Activated gamma-delta T cell (primary cell): ENCODE results near the gene BANF2.
"Not testable (repeated sequence)": the region's sequence is repeated elsewhere in the genome, so short reads cannot be mapped to it uniquely, and the experiment has no call there.

ENCODE experiments used
- DNase-seq: peaks from one replicate; lab custom pipeline; 2025; lab: John Stamatoyannopoulos, UW

The BANF2 gene

GRCh38 chr20:17766226-17766625 is 66.5 kb downstream of the BANF2 start:
- DNase-seq = no peak

- no peak for DNase-seq
Observed at GRCh38 chr20:17767624-17768023, 67.9 kb downstream of the BANF2 start.

- no peak for DNase-seq
Observed at GRCh38 chr20:17768271-17768670, 68.5 kb downstream of the BANF2 start.

GRCh38 chr20:17769716-17770115 is 70.0 kb downstream of the BANF2 start:
- DNase-seq = not testable (repeated sequence)

- no peak for DNase-seq
Observed at GRCh38 chr20:17771206-17772004, 71.6 kb downstream of the BANF2 start.

- no peak for DNase-seq
Observed at GRCh38 chr20:17772005-17772343, 72.2 kb downstream of the BANF2 start.

- DNase-seq = no peak
Observed at GRCh38 chr20:17773619-17774018, 73.9 kb downstream of the BANF2 start.

- DNase-seq = no peak
Observed at GRCh38 chr20:17775600-17775999, 75.8 kb downstream of the BANF2 start.

- DNase-seq = no peak
Observed at GRCh38 chr20:17776551-17776950, 76.8 kb downstream of the BANF2 start.

GRCh38 chr20:17779011-17779410 is 79.2 kb downstream of the BANF2 start:
- not testable (repeated sequence) for DNase-seq

GRCh38 chr20:17782768-17783167 is 83.0 kb downstream of the BANF2 start:
- DNase-seq = no peak

- DNase-seq = no peak
Observed at GRCh38 chr20:17783671-17784070, 83.9 kb downstream of the BANF2 start.

- no peak for DNase-seq
Observed at GRCh38 chr20:17785007-17785406, 85.2 kb downstream of the BANF2 start.
